GM19372 (cell line): ENCODE data around the gene NR6A1.

Experiments
- ATAC-seq: cut with Tn5 transposase; IDR thresholded peaks from one replicate; pipeline ENCODE4 v1.9.1; 2021; ENCODE audit warnings: mild to moderate bottlenecking, low read depth, moderate library complexity; ENCODE audit not compliant: unreplicated experiment

Gene NR6A1

DNA sequence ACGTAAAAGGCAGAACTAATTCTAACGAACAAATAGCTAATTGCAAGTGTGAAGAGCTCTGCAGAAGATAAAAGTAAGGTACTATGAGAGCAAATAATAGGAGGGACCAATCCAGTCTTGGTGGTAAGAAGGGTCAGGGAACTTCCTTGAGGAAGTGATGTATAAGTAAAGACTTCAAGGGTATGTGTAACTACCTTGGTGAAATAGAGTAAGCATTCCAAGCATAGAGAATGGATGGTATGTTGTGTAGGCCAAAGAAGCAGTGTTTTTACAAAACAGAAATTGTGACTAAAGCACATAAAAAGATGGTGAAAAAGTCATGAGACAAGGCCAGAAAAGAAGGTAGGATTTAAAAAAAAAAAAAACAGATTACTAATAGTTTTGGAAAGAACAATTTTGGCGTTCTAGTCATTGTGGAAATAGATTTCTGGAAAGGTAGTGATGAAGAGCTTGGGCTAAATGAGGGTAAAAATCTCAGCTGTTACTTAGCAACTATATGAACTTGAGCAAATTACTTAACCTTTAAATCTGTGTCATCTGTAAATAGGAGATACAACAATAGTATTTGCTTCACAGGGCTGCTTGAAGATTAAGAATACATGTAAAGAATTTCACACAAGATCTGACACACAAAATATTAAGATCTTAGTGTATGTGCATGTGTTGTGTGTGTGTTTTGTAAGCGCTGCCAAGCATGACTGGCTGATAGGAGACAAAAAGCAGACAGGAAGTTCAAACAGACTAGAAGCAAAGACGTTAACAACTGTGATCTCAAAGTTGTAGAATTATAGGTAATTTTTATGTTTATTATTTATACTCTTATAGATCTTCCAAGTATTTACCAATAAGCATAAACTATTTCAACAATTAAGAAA lies 73.5 kb downstream of the NR6A1 start:
- ATAC-seq = no peak

GRCh38 chr9:124696101-124696500 lies 75.0 kb downstream of the NR6A1 start:
- no peak for ATAC-seq

- no peak for ATAC-seq
Measured at GRCh38 chr9:124695280-124695890, 75.7 kb downstream of the NR6A1 start.

- ATAC-seq = no peak
Measured at GRCh38 chr9:124694414-124695279, 76.5 kb downstream of the NR6A1 start.

- ATAC-seq = no peak
Measured at GRCh38 chr9:124693403-124693802, 77.7 kb downstream of the NR6A1 start.

DNA sequence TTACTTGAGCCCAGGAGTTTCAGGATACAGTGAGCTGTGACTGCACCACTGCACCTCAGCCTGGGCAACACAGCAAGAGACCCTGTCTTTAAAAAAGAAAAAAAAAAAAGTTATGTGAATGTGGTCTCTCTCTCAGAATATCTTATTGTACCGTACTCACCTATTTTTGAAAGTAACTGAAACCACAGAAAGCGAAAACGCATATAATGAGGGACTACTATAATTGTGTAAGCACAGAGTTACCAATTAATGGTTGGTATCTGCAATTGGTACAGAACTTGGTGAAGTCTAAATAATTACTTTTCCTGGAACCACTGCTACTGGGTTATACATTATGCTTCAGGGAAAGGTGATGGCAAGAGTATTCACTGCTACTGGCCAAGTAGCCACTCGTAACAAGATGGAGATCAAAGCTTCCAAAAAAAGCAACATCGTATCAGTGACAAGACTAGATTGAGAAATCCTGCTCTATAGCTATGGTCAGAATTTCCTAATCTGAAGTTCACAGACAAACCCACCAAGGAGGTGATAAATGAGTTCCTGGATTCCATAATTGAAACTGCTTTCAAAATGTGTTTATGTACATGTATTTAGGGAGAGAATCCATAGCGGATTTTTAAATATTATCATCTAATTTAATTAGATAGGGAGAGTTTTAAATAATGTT lies 82.7 kb downstream of the NR6A1 start:
- no peak for ATAC-seq

DNA sequence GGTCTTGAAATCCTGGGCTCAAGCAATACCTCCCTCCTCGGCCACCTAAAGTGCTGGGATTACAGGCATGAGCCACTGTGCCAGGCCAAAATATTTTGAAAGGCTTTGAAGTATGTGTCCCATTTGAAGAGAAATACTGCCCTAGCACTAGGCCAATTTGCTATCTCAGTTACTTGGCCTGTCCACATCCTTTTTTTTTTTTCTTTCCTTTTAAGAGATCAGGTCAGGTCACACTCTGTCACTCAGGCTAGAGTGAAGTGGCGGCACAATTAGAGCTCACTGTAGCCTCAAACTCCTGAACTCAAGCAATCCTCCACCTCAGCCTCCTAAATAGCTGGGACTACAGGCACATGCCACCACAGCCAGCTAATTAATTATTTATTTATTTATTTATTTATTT lies 84.2 kb downstream of the NR6A1 start:
- no peak for ATAC-seq

DNA sequence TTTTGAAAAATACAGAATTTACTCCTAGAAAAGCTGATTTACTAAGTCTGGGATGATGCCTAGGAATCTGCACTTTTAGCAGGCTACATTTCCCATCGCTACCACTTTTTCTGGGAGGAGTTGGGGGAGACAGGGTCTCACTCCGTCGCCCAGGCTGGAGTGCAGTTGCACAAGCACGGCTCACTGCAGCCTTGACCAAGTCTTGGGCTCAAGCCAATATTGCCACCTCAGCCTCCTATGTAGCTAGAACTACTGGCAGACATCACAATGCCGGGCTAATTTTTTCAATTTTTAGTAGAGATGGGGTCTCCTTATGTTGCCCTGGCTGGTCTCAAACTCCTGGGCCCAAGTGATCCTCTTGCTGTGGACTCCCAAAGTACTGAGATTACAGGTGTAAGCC lies 85.9 kb downstream of the NR6A1 start:
- ATAC-seq = no peak

GRCh38 chr9:124684169-124684568 lies 86.9 kb downstream of the NR6A1 start:
- no peak for ATAC-seq

GRCh38 chr9:124683043-124683442 lies 88.1 kb downstream of the NR6A1 start:
- no peak for ATAC-seq

DNA sequence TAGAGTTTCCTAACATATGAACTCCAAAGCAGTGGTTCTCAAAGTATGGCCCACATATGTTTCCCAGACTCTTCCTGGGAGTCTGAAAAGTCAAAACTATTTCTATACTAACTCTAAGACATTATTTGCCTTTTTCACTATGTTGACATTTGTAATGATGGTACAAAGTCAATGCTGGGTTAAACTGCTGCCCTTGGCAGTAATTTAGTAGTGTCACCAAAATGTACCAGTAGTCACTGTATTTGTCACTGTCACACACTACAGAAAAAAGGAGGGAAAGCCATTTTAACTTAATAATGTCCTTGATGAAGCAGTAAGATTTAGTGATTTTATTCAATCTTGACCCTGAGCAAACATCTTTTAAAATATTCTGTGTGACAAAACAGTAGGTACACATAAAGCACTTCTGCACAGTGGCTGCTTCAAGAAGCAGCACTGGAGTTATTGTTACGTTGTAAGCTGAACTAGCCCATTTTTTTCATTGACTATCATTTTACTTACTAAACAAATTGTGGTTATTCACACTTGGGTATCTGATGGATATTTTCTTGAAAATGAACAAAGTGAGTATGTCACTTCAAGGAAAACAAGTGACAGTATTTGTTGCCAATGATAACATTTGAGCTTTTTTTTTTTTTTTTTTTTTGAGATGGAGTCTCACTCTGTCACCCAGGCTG lies 90.3 kb downstream of the NR6A1 start:
- no peak for ATAC-seq

DNA sequence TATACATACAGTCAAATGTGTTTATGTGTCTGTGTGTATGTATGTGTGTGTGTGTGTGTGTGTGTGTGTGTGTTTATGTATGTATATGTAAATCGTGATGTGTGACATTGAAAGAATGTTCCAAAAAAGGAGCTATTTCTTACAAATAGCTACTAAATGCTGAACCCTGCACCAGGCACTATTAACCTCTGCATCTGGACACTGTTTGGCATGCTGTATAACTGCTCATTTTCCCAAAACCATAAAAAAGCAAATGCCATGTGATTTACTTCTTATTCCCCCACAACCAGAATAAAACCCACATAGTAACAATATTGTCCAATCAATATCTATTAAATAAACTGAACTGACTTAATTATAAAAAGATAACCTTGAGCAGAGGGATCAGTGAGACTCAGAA lies 91.1 kb downstream of the NR6A1 start:
- no peak for ATAC-seq

DNA sequence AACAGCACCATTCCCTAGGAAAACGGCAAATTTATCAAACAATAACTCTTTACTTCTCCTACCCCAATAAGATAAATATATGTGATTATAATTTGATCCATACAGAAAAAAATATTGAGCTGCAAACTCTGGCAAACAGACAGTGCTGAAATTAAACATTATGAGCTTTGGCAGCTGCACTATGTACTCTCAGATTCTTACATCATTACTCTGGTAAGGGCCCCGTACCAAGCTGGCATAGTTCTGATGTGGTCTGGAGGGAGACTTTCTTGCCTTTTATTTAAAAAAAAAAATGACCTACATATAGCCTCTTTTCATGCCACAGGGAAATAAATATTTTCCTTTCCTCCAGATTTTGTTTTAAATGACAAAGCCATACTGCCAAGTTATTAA lies 95.0 kb downstream of the NR6A1 start:
- no peak for ATAC-seq

DNA sequence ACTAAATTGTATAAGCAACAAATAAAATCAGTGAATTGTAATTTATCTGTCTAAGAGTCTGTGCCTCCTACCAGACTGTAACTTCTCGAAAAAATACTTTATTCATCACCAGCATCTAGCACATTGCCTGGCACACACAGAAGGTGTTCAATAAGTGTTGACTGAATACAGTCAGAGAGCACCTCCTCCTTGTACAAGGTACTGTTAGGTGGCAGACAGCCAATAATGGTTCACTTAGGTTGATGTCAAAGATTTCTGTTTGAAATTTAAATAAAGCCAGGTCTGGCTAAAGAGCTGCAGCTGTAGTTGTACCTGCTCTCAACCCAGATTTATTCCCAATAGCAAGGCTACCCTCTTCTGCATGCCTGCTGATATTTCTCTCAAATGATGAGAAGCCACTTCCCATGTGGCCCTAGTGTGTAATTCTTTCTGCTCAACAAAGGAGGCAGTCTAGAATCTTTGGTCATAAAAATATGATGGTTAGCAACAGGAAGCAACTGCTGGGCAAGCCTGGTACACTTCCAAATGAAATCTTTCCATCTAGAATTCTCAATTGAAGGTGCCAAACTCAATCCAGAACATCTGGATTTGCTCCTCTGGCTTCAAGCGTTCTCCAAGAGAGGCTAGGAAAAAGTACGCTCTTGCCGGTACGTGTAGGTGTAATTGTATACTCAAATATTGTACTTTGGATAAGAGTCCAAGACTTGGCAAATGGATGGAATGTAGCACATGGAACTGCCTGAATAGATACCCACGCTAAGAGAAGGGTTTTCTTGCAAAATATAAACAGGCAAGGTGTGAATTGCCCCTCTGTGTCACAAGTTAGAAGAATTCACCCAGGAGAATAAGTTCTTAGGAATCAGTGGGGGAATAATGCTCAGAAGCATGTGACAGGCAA lies 95.6 kb downstream of the NR6A1 start:
- no peak for ATAC-seq

GRCh38 chr9:124674651-124675050 lies 96.5 kb downstream of the NR6A1 start:
- ATAC-seq = no peak

- no peak for ATAC-seq
Measured at GRCh38 chr9:124673063-124673462, 98.0 kb downstream of the NR6A1 start.

- ATAC-seq = no peak
Measured at GRCh38 chr9:124671861-124672260, 99.2 kb downstream of the NR6A1 start.

- no peak for ATAC-seq
Measured at GRCh38 chr9:124666642-124667041, 104.5 kb downstream of the NR6A1 start.

DNA sequence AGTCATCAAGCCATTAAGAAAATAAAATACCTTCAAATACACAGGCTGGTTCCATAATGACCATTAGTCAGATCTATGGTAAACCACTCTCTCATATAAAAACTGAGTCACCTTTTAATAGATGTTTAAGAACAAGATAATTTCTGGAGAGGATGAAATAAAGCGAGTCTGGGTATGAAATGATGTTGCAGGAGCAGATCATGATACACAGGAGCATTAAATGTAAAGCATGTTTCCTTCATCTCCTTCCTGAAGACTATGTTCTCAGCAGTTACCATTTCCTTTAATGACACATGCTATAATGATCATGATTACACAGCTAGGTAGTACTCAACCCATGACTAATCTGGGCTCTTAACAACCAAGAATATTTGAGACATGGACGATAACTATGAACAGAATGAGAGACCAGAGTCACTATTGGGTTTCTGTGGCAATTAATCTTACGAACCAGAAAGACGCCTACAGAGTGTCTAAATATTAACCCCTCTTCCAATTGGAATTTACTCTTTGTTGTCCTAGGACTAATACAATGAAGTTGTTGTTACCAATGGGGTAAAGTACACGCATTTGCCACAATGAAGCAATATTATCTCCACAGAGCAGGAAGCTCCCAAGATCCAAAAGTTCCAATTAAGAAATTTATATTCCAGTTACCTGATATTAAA lies 105.6 kb downstream of the NR6A1 start:
- no peak for ATAC-seq
